PFSK-1 (cell line): ENCODE measurements around the gene SNCA.

Experiments
- FOXP2 ChIP-seq: optimal IDR thresholded peaks from 2 replicates; pipeline ENCODE3; 2011; ENCODE audit warnings: borderline replicate concordance, control low read depth, inconsistent platforms; ENCODE audit not compliant: insufficient read depth; ENCODE audit errors: extremely low read length, extremely low read depth
- POLR2AphosphoS5 ChIP-seq: IDR thresholded peaks from 2 replicates; pipeline ENCODE4 v1.6.1; 2012; ENCODE audit warnings: low read depth, mild to moderate bottlenecking, control low read depth, low read length, moderate library complexity
- REST ChIP-seq, 2 experiments: IDR thresholded peaks; 2 replicates each; pipeline versions ENCODE4 v1.6.1 to v1.8.0; 2011 to 2012; ENCODE audit warnings: low read depth in 2 of 2, low read length in 2 of 2, control low read depth in 1 of 2, inconsistent platforms in 1 of 2, mild to moderate bottlenecking in 1 of 2, moderate library complexity in 1 of 2; ENCODE audit not compliant: insufficient read depth in 1 of 2
- SIN3A ChIP-seq: IDR thresholded peaks from 2 replicates; pipeline ENCODE4 v1.6.1; 2012; ENCODE audit warnings: mild to moderate bottlenecking, low read length, moderate library complexity, borderline replicate concordance; ENCODE audit not compliant: insufficient read depth
- TAF1 ChIP-seq: IDR thresholded peaks from 2 replicates; pipeline ENCODE4 v1.6.1; 2012; ENCODE audit warnings: low read length, control low read depth, borderline replicate concordance; ENCODE audit not compliant: insufficient read depth

Gene SNCA

GRCh38 chr4:89821612-89822011, 15.3 kb downstream of the SNCA start:
- no peak for TF ChIP-seq REST (IDR thresholded peaks at IDR 0.05; ENCODE audit: insufficient read depth in 1 of 2, low read depth in 2 of 2, low read length in 2 of 2)
- TF ChIP-seq SIN3A: no peak
- TF ChIP-seq TAF1: no peak
- TF ChIP-seq POLR2AphosphoS5: no peak
- no peak for TF ChIP-seq FOXP2

GRCh38 chr4:89820010-89820409, 17.0 kb downstream of the SNCA start:
- no peak for TF ChIP-seq POLR2AphosphoS5
- no peak for TF ChIP-seq TAF1
- no peak for TF ChIP-seq REST (IDR thresholded peaks at IDR 0.05; ENCODE audit: insufficient read depth in 1 of 2, low read depth in 2 of 2, low read length in 2 of 2)
- no peak for TF ChIP-seq SIN3A
- TF ChIP-seq FOXP2: no peak

- TF ChIP-seq TAF1 (no peak), REST (IDR thresholded peaks at IDR 0.05; ENCODE audit: insufficient read depth in 1 of 2, low read depth in 2 of 2, low read length in 2 of 2) (no peak), FOXP2 (no peak), POLR2AphosphoS5 (no peak), SIN3A (no peak)
Measured at GRCh38 chr4:89814362-89814761, 22.6 kb downstream of the SNCA start.

GRCh38 chr4:89813197-89813596, 23.8 kb downstream of the SNCA start:
- no peak for TF ChIP-seq TAF1
- TF ChIP-seq POLR2AphosphoS5: no peak
- TF ChIP-seq SIN3A: no peak
- TF ChIP-seq REST (IDR thresholded peaks at IDR 0.05; ENCODE audit: insufficient read depth in 1 of 2, low read depth in 2 of 2, low read length in 2 of 2): no peak
- TF ChIP-seq FOXP2: no peak
